Immature natural killer cell (primary cell): ENCODE measurements around the gene RCC1. TPM values are rescaled to one million over a fixed set of nuclear protein-coding genes. Genes with fewer than 3 reads are reported as not detected.
A peak's percentile ranks its signal among the peaks of the same experiment; 100 is the strongest.
"Not testable (repeated sequence)": the region's sequence is repeated elsewhere in the genome, so short reads cannot be mapped to it uniquely, and the experiment has no call there.

Experiments used
- DNase-seq, 3 donors: peaks; one replicate each; pipeline ENCODE4 v3.0.0; 2022; ENCODE audit warnings: mixed read lengths in 1 of 3
- H3K27ac Mint-ChIP-seq, 6 donors: one replicate each; pipeline ENCODE4 v1.8.0; 2020; ENCODE audit warnings: mixed read lengths in 6 of 6, mild to moderate bottlenecking in 5 of 6, inconsistent platforms in 4 of 6, moderate library complexity in 3 of 6
- H3K27me3 Mint-ChIP-seq, 3 donors: one replicate each; pipeline ENCODE4 v1.8.0; 2020 to 2021; ENCODE audit warnings: low read depth in 3 of 3, mild to moderate bottlenecking in 3 of 3, mixed read lengths in 3 of 3, moderate library complexity in 3 of 3, inconsistent platforms in 1 of 3
- H3K36me3 Mint-ChIP-seq, 3 donors: one replicate each; pipeline ENCODE4 v1.8.0; 2020; ENCODE audit warnings: mixed read lengths in 3 of 3, inconsistent platforms in 2 of 3, mild to moderate bottlenecking in 2 of 3
- H3K4me1 Mint-ChIP-seq, 2 donors: one replicate each; pipeline ENCODE4 v1.8.0; 2020; ENCODE audit warnings: inconsistent platforms in 2 of 2, mild to moderate bottlenecking in 2 of 2, mixed read lengths in 2 of 2, moderate library complexity in 1 of 2
- H3K4me3 Mint-ChIP-seq, 5 donors: one replicate each; pipeline ENCODE4 v1.8.0; 2020; ENCODE audit warnings: mild to moderate bottlenecking in 5 of 5, mixed read lengths in 5 of 5, inconsistent platforms in 3 of 5, moderate library complexity in 3 of 5
- H3K9me3 Mint-ChIP-seq, 6 donors: one replicate each; pipeline ENCODE4 v1.8.0; 2020; ENCODE audit warnings: mild to moderate bottlenecking in 6 of 6, mixed read lengths in 6 of 6, inconsistent platforms in 4 of 6, moderate library complexity in 3 of 6
- polyA plus RNA-seq, 3 donors: library from polyadenylated mRNA; unstranded; fragments of 300-500 nt; fragmentation: Illumina TruSeq; gene quantifications; one replicate each; pipeline ENCODE4 v1.2.3, GENCODE V29; 2021

RCC1 gene
- polyA plus RNA-seq, 3 donors from 2014 or later, result 11.4 to 16.0 (median 12.4) TPM

- Mint-ChIP-seq H3K4me3 (peak overlapping the region; percentile 85 to 92 (median 90)), H3K27ac (peak overlapping the region; percentile 80 to 93 (median 85)), H3K4me1 (peaks cover 20 to 29% of the 10 kb centered on the region in 2 donors), H3K27me3 (peaks cover 2 to 6% (median 5%) of the 10 kb centered on the region in 3 donors), H3K9me3 (no peaks in the 10 kb centered on the region), H3K36me3 (peaks cover 0 to 5% (median 0%) of the 10 kb centered on the region in 3 donors)
- DNase-seq, result peak; percentile 87 to 88 (median 87)
Measured at GRCh38 chr1:28518000-28518744, 12.3 kb downstream of the RCC1 start.

GRCh38 chr1:28518745-28519341 lies 13.0 kb downstream of the RCC1 start:
- Mint-ChIP-seq H3K36me3 (peaks cover 0 to 5% (median 0%) of the 10 kb centered on the region in 3 donors), H3K27ac (peak overlapping the region; percentile 80 to 93 (median 85)), H3K4me1 (peaks cover 20 to 29% of the 10 kb centered on the region in 2 donors), H3K4me3 (peak overlapping the region; percentile 80 to 92 (median 88)), H3K9me3 (no peaks in the 10 kb centered on the region), H3K27me3 (peaks cover 2 to 6% (median 5%) of the 10 kb centered on the region in 3 donors)
- DNase-seq, result peak; percentile 63 to 66 (median 65)

GRCh38 chr1:28519946-28520725 lies 14.3 kb downstream of the RCC1 start:
- H3K36me3 Mint-ChIP-seq, result no peaks in the 10 kb centered on the region
- peak overlapping the region in 1 of 5 donors; percentile 47 for H3K4me3 Mint-ChIP-seq
- peaks cover 17 to 29% of the 10 kb centered on the region in 2 donors for H3K4me1 Mint-ChIP-seq
- H3K27ac Mint-ChIP-seq, result peak overlapping the region in 2 of 6 donors; percentile 30 to 40
- DNase-seq, result no peak
- peaks cover 2 to 6% (median 5%) of the 10 kb centered on the region in 3 donors for H3K27me3 Mint-ChIP-seq
- H3K9me3 Mint-ChIP-seq, result no peaks in the 10 kb centered on the region

GRCh38 chr1:28520796-28521195 lies 15.0 kb downstream of the RCC1 start:
- peaks cover 17 to 29% of the 10 kb centered on the region in 2 donors for H3K4me1 Mint-ChIP-seq

GRCh38 chr1:28521502-28522164 lies 15.8 kb downstream of the RCC1 start:
- no peaks in the 10 kb centered on the region for H3K9me3 Mint-ChIP-seq
- H3K4me3 Mint-ChIP-seq, result peak overlapping the region in 1 of 5 donors; percentile 36
- peak overlapping the region in 3 of 6 donors; percentile 14 to 55 (median 50) for H3K27ac Mint-ChIP-seq
- no peaks in the 10 kb centered on the region for H3K36me3 Mint-ChIP-seq
- peaks cover 17 to 25% of the 10 kb centered on the region in 2 donors for H3K4me1 Mint-ChIP-seq
- no peak for DNase-seq
- peaks cover 2 to 6% (median 5%) of the 10 kb centered on the region in 3 donors for H3K27me3 Mint-ChIP-seq

More at GRCh38 chr1:28520796-28521195, 15.0 kb downstream of the RCC1 start:
- not testable (repeated sequence) for H3K4me3 Mint-ChIP-seq, H3K36me3 Mint-ChIP-seq, H3K27ac Mint-ChIP-seq, H3K27me3 Mint-ChIP-seq, H3K9me3 Mint-ChIP-seq, DNase-seq

- peak overlapping the region in 2 of 6 donors; percentile 1 to 32 for H3K27ac Mint-ChIP-seq
Measured at GRCh38 chr1:28522537-28522936, 16.7 kb downstream of the RCC1 start.

GRCh38 chr1:28525002-28525642 lies 19.3 kb downstream of the RCC1 start:
- not testable (repeated sequence) for DNase-seq, H3K27ac Mint-ChIP-seq, H3K4me1 Mint-ChIP-seq, H3K36me3 Mint-ChIP-seq, H3K9me3 Mint-ChIP-seq, H3K4me3 Mint-ChIP-seq, H3K27me3 Mint-ChIP-seq

More at GRCh38 chr1:28522537-28522936, 16.7 kb downstream of the RCC1 start:
- not testable (repeated sequence) for H3K36me3 Mint-ChIP-seq, H3K4me3 Mint-ChIP-seq, H3K9me3 Mint-ChIP-seq, H3K27me3 Mint-ChIP-seq, DNase-seq
- peaks cover 13 to 20% of the 10 kb centered on the region in 2 donors for H3K4me1 Mint-ChIP-seq

GRCh38 chr1:28526886-28527285 lies 21.0 kb downstream of the RCC1 start:
- DNase-seq, result no peak
- no peak overlapping the region for H3K4me3 Mint-ChIP-seq
- H3K36me3 Mint-ChIP-seq, result peaks cover 0 to 4% (median 4%) of the 10 kb centered on the region in 3 donors
- H3K9me3 Mint-ChIP-seq, result no peaks in the 10 kb centered on the region
- peaks cover 0 to under 1% (median 0%) of the 10 kb centered on the region in 3 donors for H3K27me3 Mint-ChIP-seq
- H3K4me1 Mint-ChIP-seq, result peaks cover 0 to 3% of the 10 kb centered on the region in 2 donors
- no peak overlapping the region for H3K27ac Mint-ChIP-seq

GRCh38 chr1:28530456-28530855 lies 24.6 kb downstream of the RCC1 start:
- no peak for DNase-seq
- H3K27me3 Mint-ChIP-seq, result peaks cover 3 to 4% (median 3%) of the 10 kb centered on the region in 3 donors
- H3K27ac Mint-ChIP-seq, result no peak overlapping the region
- no peaks in the 10 kb centered on the region for H3K4me1 Mint-ChIP-seq
- no peak overlapping the region for H3K4me3 Mint-ChIP-seq
- no peaks in the 10 kb centered on the region for H3K9me3 Mint-ChIP-seq
- H3K36me3 Mint-ChIP-seq, result peaks cover 0 to 8% (median 7%) of the 10 kb centered on the region in 3 donors

GRCh38 chr1:28534671-28535070 lies 28.8 kb downstream of the RCC1 start:
- no peak for DNase-seq
- Mint-ChIP-seq H3K36me3 (peaks cover 0 to 20% (median 5%) of the 10 kb centered on the region in 3 donors), H3K27me3 (peaks cover 3 to 6% (median 3%) of the 10 kb centered on the region in 3 donors), H3K9me3 (no peaks in the 10 kb centered on the region), H3K27ac (no peak overlapping the region), H3K4me3 (no peak overlapping the region), H3K4me1 (no peaks in the 10 kb centered on the region)

- no peaks in the 10 kb centered on the region for H3K4me1 Mint-ChIP-seq
- no peak overlapping the region for H3K27ac Mint-ChIP-seq
Measured at GRCh38 chr1:28535180-28535579, 29.3 kb downstream of the RCC1 start.

GRCh38 chr1:28537457-28538199 lies 31.8 kb downstream of the RCC1 start:
- no peak overlapping the region for H3K4me3 Mint-ChIP-seq
- H3K27ac Mint-ChIP-seq, result no peak overlapping the region
- peaks cover 0 to 16% (median 4%) of the 10 kb centered on the region in 3 donors for H3K36me3 Mint-ChIP-seq
- DNase-seq, result no peak
- H3K27me3 Mint-ChIP-seq, result peaks cover 0 to 6% (median 2%) of the 10 kb centered on the region in 3 donors
- no peaks in the 10 kb centered on the region for H3K4me1 Mint-ChIP-seq
- H3K9me3 Mint-ChIP-seq, result no peaks in the 10 kb centered on the region

More at GRCh38 chr1:28535180-28535579, 29.3 kb downstream of the RCC1 start:
- DNase-seq, result no peak
- Mint-ChIP-seq H3K27me3 (peaks cover 3 to 6% (median 3%) of the 10 kb centered on the region in 3 donors), H3K4me3 (no peak overlapping the region), H3K36me3 (peaks cover 0 to 20% (median 4%) of the 10 kb centered on the region in 3 donors), H3K9me3 (no peaks in the 10 kb centered on the region)
